ENCODE measurements around the gene TRAF4.
"Not testable (repeated sequence)": the region's sequence is repeated elsewhere in the genome, so short reads cannot be mapped to it uniquely, and the experiment has no call there.

The TRAF4 gene

GRCh38 chr17:28792877-28793661 is 49.3 kb downstream of the TRAF4 start:
- DNase-seq (ENCODE audit: low read depth) = no peak

GRCh38 chr17:28794846-28795441 is 51.1 kb downstream of the TRAF4 start:
- DNase-seq (ENCODE audit: low read depth) = not testable (repeated sequence)

GRCh38 chr17:28796062-28796461 is 52.3 kb downstream of the TRAF4 start:
- DNase-seq (ENCODE audit: low read depth) = no peak

All from stimulated activated CD8-positive, alpha-beta memory T cell treated with anti-CD3 and anti-CD28 coated beads, Interleukin-15, amount 100 ng/mL, for 1 hour (primary cell).